DND-41 (cell line): Measurements from ENCODE around the gene EED.

Source experiments
- ATAC-seq: fragments of 200-7000 bp; cut with Tn5 transposase; 3 replicates; pipeline ENCODE4 v1.9.1; 2021; ENCODE audit warnings: low read depth; ENCODE audit not compliant: insufficient read depth
- DNase-seq: peaks from one replicate; pipeline ENCODE4 v3.0.0-alpha.2; 2020
- H2AFZ ChIP-seq: 2 replicates; pipeline ENCODE4 v1.6.0; 2012; ENCODE audit warnings: low read depth, low read length
- H3K27ac ChIP-seq: 2 replicates; pipeline ENCODE4 v1.5.1; 2012; ENCODE audit warnings: low read length, inconsistent platforms
- H3K27me3 ChIP-seq: fragments of 200-600 bp; sonication (generic); 2 replicates; pipeline ENCODE4 v1.6.0; 2012; ENCODE audit warnings: low read length, mild to moderate bottlenecking, inconsistent platforms; ENCODE audit not compliant: insufficient read depth, poor library complexity
- H3K36me3 ChIP-seq: 2 replicates; pipeline ENCODE4 v1.5.1; 2012; ENCODE audit warnings: low read length, inconsistent platforms; ENCODE audit not compliant: insufficient read depth
- H3K4me1 ChIP-seq: 2 replicates; pipeline ENCODE4 v1.5.1; 2012; ENCODE audit warnings: mild to moderate bottlenecking, low read length; ENCODE audit not compliant: insufficient read depth
- H3K4me2 ChIP-seq: 2 replicates; pipeline ENCODE4 v1.6.0; 2012; ENCODE audit warnings: mild to moderate bottlenecking, moderate library complexity, low read length, inconsistent platforms; ENCODE audit not compliant: insufficient read depth
- H3K4me3 ChIP-seq, 2 experiments: fragments of 200-600 bp in 1 of 2; shearing (Covaris generic) in 1 of 2; 2 replicates each; pipeline ENCODE4 v1.5.1; 2012 to 2016; ENCODE audit warnings: inconsistent platforms in 2 of 2, low read length in 2 of 2, mild to moderate bottlenecking in 2 of 2, low read depth in 1 of 2, moderate library complexity in 1 of 2
- H3K79me2 ChIP-seq: 2 replicates; pipeline ENCODE4 v1.6.0; 2012; ENCODE audit warnings: low read length, inconsistent platforms; ENCODE audit not compliant: insufficient read depth
- H3K9ac ChIP-seq: 2 replicates; pipeline ENCODE4 v1.6.0; 2012; ENCODE audit warnings: low read depth, mild to moderate bottlenecking, inconsistent platforms, low read length, moderate library complexity
- H3K9me3 ChIP-seq: 2 replicates; pipeline ENCODE4 v1.5.1; 2012; ENCODE audit warnings: low read length, moderate library complexity, mild to moderate bottlenecking, inconsistent platforms; ENCODE audit not compliant: insufficient read depth, severe bottlenecking
- H4K20me1 ChIP-seq: 2 replicates; pipeline ENCODE4 v1.6.0; 2012; ENCODE audit warnings: low read length; ENCODE audit not compliant: insufficient read depth
- CTCF ChIP-seq: IDR thresholded peaks from 2 replicates; pipeline ENCODE4 v1.5.1; 2012; ENCODE audit warnings: borderline replicate concordance, low read length, moderate library complexity, mild to moderate bottlenecking; ENCODE audit not compliant: poor library complexity, severe bottlenecking; ENCODE audit errors: extremely low read depth
- EZH2 ChIP-seq: IDR thresholded peaks from 3 replicates; pipeline ENCODE4 v1.6.1; 2012; ENCODE audit warnings: borderline replicate concordance, low read depth, mild to moderate bottlenecking, moderate library complexity, low read length, inconsistent platforms; ENCODE audit not compliant: severe bottlenecking

The EED gene

GRCh38 chr11:86292912-86293616 is 48.5 kb downstream of the EED start:
- ATAC-seq (no peak), DNase-seq (no peak)
- H3K4me3 ChIP-seq, result no peak overlapping the region
- H4K20me1 ChIP-seq, result no peaks in the 10 kb centered on the region
- no peak for TF ChIP-seq CTCF
- TF ChIP-seq EZH2, result no peak
- no peak overlapping the region for H3K9ac ChIP-seq
- H3K4me2 ChIP-seq, result no peak overlapping the region
- no peaks in the 10 kb centered on the region for H3K4me1 ChIP-seq
- no peaks in the 10 kb centered on the region for H3K27me3 ChIP-seq
- H3K79me2 ChIP-seq, result no peaks in the 10 kb centered on the region
- no peak overlapping the region for H3K27ac ChIP-seq
- H3K9me3 ChIP-seq, result no peaks in the 10 kb centered on the region
- no peak overlapping the region for H2AFZ ChIP-seq
- H3K36me3 ChIP-seq, result no peaks in the 10 kb centered on the region

- no peaks in the 10 kb centered on the region for H3K27me3 ChIP-seq
- H3K4me2 ChIP-seq, result no peak overlapping the region
- no peaks in the 10 kb centered on the region for H3K4me1 ChIP-seq
- DNase-seq (no peak), ATAC-seq (no peak)
- H3K9ac ChIP-seq, result no peak overlapping the region
- TF ChIP-seq CTCF (no peak), EZH2 (no peak)
- no peak overlapping the region for H3K4me3 ChIP-seq
- H4K20me1 ChIP-seq, result no peaks in the 10 kb centered on the region
- no peaks in the 10 kb centered on the region for H3K79me2 ChIP-seq
- H3K36me3 ChIP-seq, result no peaks in the 10 kb centered on the region
- H3K27ac ChIP-seq, result no peak overlapping the region
- H3K9me3 ChIP-seq, result no peaks in the 10 kb centered on the region
- no peak overlapping the region for H2AFZ ChIP-seq
These were observed 49.5 kb downstream of the EED start for GRCh38 chr11:86294026-86294425.

GRCh38 chr11:86301742-86302091 is 57.2 kb downstream of the EED start:
- Histone ChIP-seq H3K27me3 (no peaks in the 10 kb centered on the region), H3K4me2 (peak overlapping the region; percentile 74), H3K27ac (peak overlapping the region; percentile 58), H3K36me3 (peaks cover 9% of the 10 kb centered on the region; the same call in 1 of the 2 replicates), H3K4me3 (peak overlapping the region; percentile 54 to 71), H3K4me1 (peaks cover 24% of the 10 kb centered on the region), H3K79me2 (peaks cover 34% of the 10 kb centered on the region), H3K9ac (peak overlapping the region; percentile 65), H4K20me1 (no peaks in the 10 kb centered on the region), H2AFZ (peak overlapping the region; percentile 88), H3K9me3 (no peaks in the 10 kb centered on the region)
- ATAC-seq, result no peak
- no peak for DNase-seq
- TF ChIP-seq CTCF (no peak), EZH2 (no peak)
